ENCODE measurements around the gene BMP2K. TPM values are rescaled to one million over a fixed set of nuclear protein-coding genes. Genes with fewer than 3 reads are reported as not detected.

The BMP2K gene
- total and polyA plus RNA-seq, 7 experiments from 2014 or later, result 3.1 to 25.6 (median 13.6) TPM

DNA sequence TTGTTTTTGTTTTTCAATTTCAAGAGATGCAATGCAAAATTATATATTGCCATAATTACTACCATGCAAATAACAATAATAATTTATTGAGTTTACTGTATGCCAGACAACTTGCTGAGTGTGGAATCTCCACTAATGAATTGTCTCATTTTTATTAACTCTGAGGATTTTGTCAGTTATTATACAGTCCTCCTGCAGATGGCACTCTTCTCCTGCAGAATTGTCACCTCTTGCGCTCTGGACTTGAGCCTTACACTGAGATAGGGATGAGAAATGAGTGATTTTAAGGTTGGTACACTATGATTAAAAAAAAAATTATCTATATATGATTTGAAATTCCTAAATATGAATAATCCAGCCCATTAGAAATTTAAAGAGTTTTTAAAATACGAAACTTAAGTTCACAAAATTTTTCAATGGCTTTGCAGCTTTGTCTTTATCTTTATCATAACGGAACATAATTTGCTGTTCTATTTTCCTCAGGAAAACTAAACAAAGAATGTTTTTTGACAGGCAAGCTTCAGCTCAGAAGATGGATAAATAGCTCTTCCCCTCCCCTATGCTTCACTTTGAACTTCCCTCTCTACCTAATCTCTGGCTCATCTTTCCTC is 175.8 kb downstream of the BMP2K start:
- Mint-ChIP-seq H3K27me3 (peaks cover 0 to 36% (median 22%) of the 10 kb centered on the region in 5 donors), H3K27ac (no peak overlapping the region), H3K36me3 (no peaks in the 10 kb centered on the region), H3K9me3 (no peaks in the 10 kb centered on the region), H3K4me1 (no peaks in the 10 kb centered on the region), H3K4me3 (no peak overlapping the region)
- ChIA-PET POLR2A (no interaction called here), CTCF (interaction anchor here (0.6 to 3.2 kb wide), 8 partner anchors 11 to 1293 kb away, joined by 3 to 14 read pairs (median 3); partner anchors contain the start of gene PAQR3)
- intact Hi-C loops (cut with micrococcal nuclease), result loop anchor here (1.0 to 5.0 kb wide), 6 partner anchors 624 to 1411 kb away; no protein-coding TSS in a partner anchor
- DNase-seq (peak in 6 of 9 donors; percentile 19 to 43 (median 38)), ATAC-seq (peak; percentile 85)
- no peak overlapping the region for H3K27ac ChIP-seq (ENCODE audit: low read depth, low read length)
- H3K36me3 ChIP-seq (ENCODE audit: control insufficient read depth in 2 of 3, insufficient read depth in 3 of 3, low read length in 3 of 3), result no peaks in the 10 kb centered on the region
- H3K4me1 ChIP-seq (ENCODE audit: control insufficient read depth in 2 of 2, insufficient read depth in 2 of 2, low read length in 2 of 2), result no peaks in the 10 kb centered on the region
- no peaks in the 10 kb centered on the region for H3K9me3 ChIP-seq (ENCODE audit: control insufficient read depth in 2 of 3, low read length in 3 of 3)
- H3K27me3 ChIP-seq (ENCODE audit: control insufficient read depth in 2 of 2, insufficient read depth in 2 of 2, low read length in 2 of 2), result no peaks in the 10 kb centered on the region
- no peak overlapping the region for H3K4me3 ChIP-seq (ENCODE audit: low read length)

DNA sequence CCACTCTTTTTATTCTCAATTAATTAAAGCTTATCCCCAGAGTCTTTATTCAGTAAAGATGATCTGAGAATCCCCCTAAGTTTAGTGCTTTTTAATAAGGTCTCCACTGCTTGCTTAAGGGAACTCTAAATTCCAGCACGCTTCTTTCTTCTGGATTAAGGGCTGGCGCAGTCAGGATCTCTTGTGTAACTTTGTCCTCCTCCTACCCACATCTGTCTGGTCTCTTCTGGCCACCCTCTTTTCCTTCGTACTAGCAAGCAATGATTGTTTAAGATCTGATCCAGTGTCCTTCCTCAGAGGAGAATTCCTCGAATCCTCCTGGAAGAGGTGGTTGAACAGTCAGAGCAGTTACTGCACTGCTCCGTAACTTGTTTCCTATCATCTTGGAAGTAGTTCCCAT is 177.1 kb downstream of the BMP2K start:
- no peaks in the 10 kb centered on the region for H3K4me1 Mint-ChIP-seq
- Histone ChIP-seq H3K4me3 (ENCODE audit: low read length) (no peak overlapping the region), H3K36me3 (ENCODE audit: control insufficient read depth in 2 of 3, insufficient read depth in 3 of 3, low read length in 3 of 3) (no peaks in the 10 kb centered on the region), H3K9me3 (ENCODE audit: control insufficient read depth in 2 of 3, low read length in 3 of 3) (no peaks in the 10 kb centered on the region), H3K27me3 (ENCODE audit: control insufficient read depth in 2 of 2, insufficient read depth in 2 of 2, low read length in 2 of 2) (no peaks in the 10 kb centered on the region), H3K27ac (ENCODE audit: low read depth, low read length) (no peak overlapping the region), H3K4me1 (ENCODE audit: control insufficient read depth in 2 of 2, insufficient read depth in 2 of 2, low read length in 2 of 2) (no peaks in the 10 kb centered on the region)
- DNase-seq (no peak), ATAC-seq (no peak)
- H3K27me3 Mint-ChIP-seq, result peaks cover 0 to 23% (median 19%) of the 10 kb centered on the region in 5 donors
- intact Hi-C loops (cut with micrococcal nuclease), result loop anchor here (2.0 to 5.0 kb wide), 4 partner anchors 964 to 1410 kb away; no protein-coding TSS in a partner anchor
- no peak overlapping the region for H3K27ac Mint-ChIP-seq
- H3K4me3 Mint-ChIP-seq, result no peak overlapping the region
- no peaks in the 10 kb centered on the region for H3K9me3 Mint-ChIP-seq
- CTCF ChIA-PET, result interaction anchor here (0.9 to 3.2 kb wide), 3 partner anchors 14 to 1256 kb away, joined by 3 to 14 read pairs (median 4); partner anchors contain the start of gene PAQR3
- no peaks in the 10 kb centered on the region for H3K36me3 Mint-ChIP-seq
- POLR2A ChIA-PET, result no interaction called here

DNA sequence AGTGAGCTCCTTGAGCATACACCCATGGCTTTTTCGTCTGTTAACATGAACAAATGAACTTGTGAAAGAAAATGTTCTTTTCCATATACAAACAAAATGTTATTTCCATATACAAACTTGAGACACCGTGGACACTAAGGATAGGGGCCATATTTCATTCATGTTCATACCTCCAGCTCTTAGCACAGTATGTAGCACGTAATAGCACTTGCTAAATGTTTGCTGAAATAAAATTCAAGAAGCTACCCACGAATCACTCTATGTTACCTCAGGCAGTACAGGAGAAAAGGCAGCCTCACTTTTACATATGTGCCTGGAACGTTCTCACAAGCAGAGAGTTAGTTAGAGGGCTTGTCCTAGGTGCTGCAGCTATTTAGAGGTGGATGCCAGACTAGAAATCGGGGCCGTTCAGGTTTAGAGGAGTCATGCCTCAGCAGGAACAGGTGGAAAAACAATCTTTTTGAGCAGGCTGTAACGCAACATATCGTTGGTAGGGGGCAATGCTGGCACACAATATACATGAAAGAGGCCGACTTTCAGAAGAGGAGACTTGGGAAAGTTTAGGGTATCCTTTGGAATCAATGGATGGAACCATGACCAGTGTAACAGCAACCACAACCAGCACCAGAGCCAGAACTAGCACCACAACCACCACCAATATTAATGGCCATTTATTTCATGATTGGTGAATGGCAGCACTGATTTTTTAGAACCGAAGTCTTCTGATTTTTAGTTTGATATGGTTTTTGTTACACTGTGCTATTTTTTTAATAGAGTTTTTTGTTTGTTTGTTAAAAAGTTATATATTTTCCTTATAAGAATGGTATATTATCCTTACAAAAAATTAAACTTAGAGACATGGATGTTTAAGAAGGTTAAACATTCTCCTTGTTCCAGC is 177.9 kb downstream of the BMP2K start:
- peak in 1 of 9 donors; percentile 12 for DNase-seq
- Histone ChIP-seq H3K27ac (ENCODE audit: low read depth, low read length) (no peak overlapping the region), H3K9me3 (ENCODE audit: control insufficient read depth in 2 of 3, low read length in 3 of 3) (no peaks in the 10 kb centered on the region), H3K4me1 (ENCODE audit: control insufficient read depth in 2 of 2, insufficient read depth in 2 of 2, low read length in 2 of 2) (no peaks in the 10 kb centered on the region), H3K27me3 (ENCODE audit: control insufficient read depth in 2 of 2, insufficient read depth in 2 of 2, low read length in 2 of 2) (no peaks in the 10 kb centered on the region), H3K36me3 (ENCODE audit: control insufficient read depth in 2 of 3, insufficient read depth in 3 of 3, low read length in 3 of 3) (no peaks in the 10 kb centered on the region), H3K4me3 (ENCODE audit: low read length) (no peak overlapping the region)
- no peak overlapping the region for H3K27ac Mint-ChIP-seq
- H3K9me3 Mint-ChIP-seq, result no peaks in the 10 kb centered on the region
- no peak overlapping the region for H3K4me3 Mint-ChIP-seq
- ChIA-PET POLR2A (no interaction called here), CTCF (interaction anchor here (0.7 to 3.2 kb wide), 3 partner anchors 8 to 1255 kb away, joined by 3 to 14 read pairs (median 4); partner anchors contain the start of gene PAQR3)
- peak; percentile 51 for ATAC-seq
- H3K27me3 Mint-ChIP-seq, result peaks cover 0 to 24% (median 18%) of the 10 kb centered on the region in 5 donors
- no peaks in the 10 kb centered on the region for H3K4me1 Mint-ChIP-seq
- no peaks in the 10 kb centered on the region for H3K36me3 Mint-ChIP-seq
- intact Hi-C loops (cut with micrococcal nuclease), result loop anchor here (2.0 to 5.0 kb wide), 4 partner anchors 963 to 1409 kb away; no protein-coding TSS in a partner anchor

DNA sequence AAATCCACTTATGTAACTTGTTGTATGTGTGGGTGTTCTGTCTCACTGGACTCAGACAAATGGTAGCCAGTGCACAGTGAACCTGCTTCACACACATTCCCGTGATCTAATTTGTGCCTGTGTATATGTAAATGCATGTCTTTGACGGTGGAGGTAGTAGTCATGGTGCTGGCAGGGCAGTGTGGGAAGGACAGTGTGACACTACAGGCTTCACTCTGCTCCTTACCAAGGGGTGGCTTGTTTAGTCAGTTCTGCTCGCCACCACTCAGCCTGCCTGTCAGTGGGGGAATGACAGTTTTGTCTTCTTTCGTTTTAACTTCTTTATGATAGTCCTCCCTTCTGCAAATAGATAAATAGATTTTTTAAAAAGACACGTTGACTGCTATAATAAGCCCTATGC is 180.8 kb downstream of the BMP2K start:
- intact Hi-C loops (cut with micrococcal nuclease), result no loop called here

DNA sequence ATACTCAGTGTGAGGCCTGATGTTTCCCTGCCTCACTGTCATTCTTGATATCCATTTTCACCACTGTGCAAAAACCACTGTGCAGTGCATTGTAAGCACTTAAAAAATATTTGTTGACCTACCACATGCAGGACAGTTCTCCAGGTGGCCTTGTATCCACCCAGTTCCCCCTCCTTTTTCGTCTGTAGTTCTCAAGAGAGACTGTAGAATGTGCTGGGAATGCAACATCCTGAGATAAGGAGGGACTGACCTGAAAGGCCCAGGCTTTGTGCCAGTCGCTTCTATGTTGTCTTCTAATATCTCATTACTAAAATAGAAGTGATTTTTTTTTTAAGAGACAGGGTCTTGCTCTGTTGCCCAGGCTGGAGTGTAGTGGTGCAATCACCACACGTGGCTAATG is 184.8 kb downstream of the BMP2K start:
- Histone ChIP-seq H3K27me3 (ENCODE audit: control insufficient read depth in 2 of 2, insufficient read depth in 2 of 2, low read length in 2 of 2) (no peaks in the 10 kb centered on the region), H3K4me1 (ENCODE audit: control insufficient read depth in 2 of 2, insufficient read depth in 2 of 2, low read length in 2 of 2) (no peaks in the 10 kb centered on the region), H3K4me3 (ENCODE audit: low read length) (no peak overlapping the region), H3K27ac (ENCODE audit: low read depth, low read length) (no peak overlapping the region), H3K36me3 (ENCODE audit: control insufficient read depth in 2 of 3, insufficient read depth in 3 of 3, low read length in 3 of 3) (no peaks in the 10 kb centered on the region), H3K9me3 (ENCODE audit: control insufficient read depth in 2 of 3, low read length in 3 of 3) (no peaks in the 10 kb centered on the region)
- H3K27ac Mint-ChIP-seq, result no peak overlapping the region
- H3K4me3 Mint-ChIP-seq, result no peak overlapping the region
- no peaks in the 10 kb centered on the region for H3K4me1 Mint-ChIP-seq
- CTCF ChIA-PET, result interaction anchor here (3.4 kb wide), 1 partner anchor 9 kb away, joined by 13 read pairs; no protein-coding TSS in a partner anchor
- ATAC-seq (no peak), DNase-seq (no peak)
- no peaks in the 10 kb centered on the region for H3K9me3 Mint-ChIP-seq
- POLR2A ChIA-PET, result no interaction called here
- peaks cover 0 to 4% (median 0%) of the 10 kb centered on the region in 5 donors for H3K36me3 Mint-ChIP-seq
- H3K27me3 Mint-ChIP-seq, result peaks cover 0 to 13% (median 6%) of the 10 kb centered on the region in 5 donors
- intact Hi-C loops (cut with micrococcal nuclease), result no loop called here

More for the DNA sequence above, 180.8 kb downstream of the BMP2K start:
- ATAC-seq (no peak), DNase-seq (no peak)
- Histone ChIP-seq H3K4me3 (ENCODE audit: low read length) (no peak overlapping the region), H3K4me1 (ENCODE audit: control insufficient read depth in 2 of 2, insufficient read depth in 2 of 2, low read length in 2 of 2) (no peaks in the 10 kb centered on the region), H3K9me3 (ENCODE audit: control insufficient read depth in 2 of 3, low read length in 3 of 3) (no peaks in the 10 kb centered on the region), H3K27me3 (ENCODE audit: control insufficient read depth in 2 of 2, insufficient read depth in 2 of 2, low read length in 2 of 2) (no peaks in the 10 kb centered on the region), H3K27ac (ENCODE audit: low read depth, low read length) (no peak overlapping the region), H3K36me3 (ENCODE audit: control insufficient read depth in 2 of 3, insufficient read depth in 3 of 3, low read length in 3 of 3) (no peaks in the 10 kb centered on the region)
- CTCF ChIA-PET, result no interaction called here
- Mint-ChIP-seq H3K27ac (no peak overlapping the region), H3K4me3 (no peak overlapping the region), H3K4me1 (no peaks in the 10 kb centered on the region), H3K36me3 (peaks cover 0 to 4% (median 0%) of the 10 kb centered on the region in 5 donors), H3K27me3 (peaks cover 0 to 23% (median 13%) of the 10 kb centered on the region in 5 donors), H3K9me3 (no peaks in the 10 kb centered on the region)
- POLR2A ChIA-PET, result no interaction called here
